ENCODE data around the gene MST1. TPM values are rescaled to one million over a fixed set of nuclear protein-coding genes. Genes with fewer than 3 reads are reported as not detected.
A peak's percentile ranks its signal among the peaks of the same experiment; 100 is the strongest.

Gene MST1
- total RNA-seq, 1 donor from 2014 or later: 10.8 TPM

- intact Hi-C loops (cut with DNase I): loop anchor here (5.0 kb wide), 2 partner anchors 129 to 394 kb away; partner anchors contain the start of gene C3orf62
These were observed 17.7 kb downstream of the MST1 start for GRCh38 chr3:49671291-49672288.

GRCh38 chr3:49670940-49671290 lies 18.4 kb downstream of the MST1 start:
- H3K27ac ChIP-seq: no peak overlapping the region
- H3K4me3 ChIP-seq: no peak overlapping the region
- H3K4me1 ChIP-seq: peaks cover 24% of the 10 kb centered on the region
- DNase-seq (ENCODE audit: extremely low spot score in 2 of 2): no peak
- TF ChIP-seq POLR2AphosphoS5 (IDR thresholded peaks at IDR 0.05; ENCODE audit: insufficient read depth in 1 of 2, low read depth in 1 of 2): no peak
- no peak for TF ChIP-seq CTCF (IDR thresholded peaks at IDR 0.05)
- TF ChIP-seq POLR2A (IDR thresholded peaks at IDR 0.05): no peak
- intact Hi-C loops (cut with DNase I): loop anchor here (5.0 kb wide), 2 partner anchors 129 to 394 kb away; partner anchors contain the start of gene C3orf62
- H3K9me3 ChIP-seq: no peaks in the 10 kb centered on the region
- no peaks in the 10 kb centered on the region for H3K27me3 ChIP-seq
- peaks cover 0 to 4% of the 10 kb centered on the region in 2 donors for H3K36me3 ChIP-seq

More at GRCh38 chr3:49671291-49672288, 17.7 kb downstream of the MST1 start:
- TF ChIP-seq POLR2AphosphoS5 (IDR thresholded peaks at IDR 0.05; ENCODE audit: insufficient read depth in 1 of 2, low read depth in 1 of 2) (no peak), POLR2A (IDR thresholded peaks at IDR 0.05) (no peak), CTCF (IDR thresholded peaks at IDR 0.05) (peak in 2 of 3 experiments; percentile 70 to 80)
- peaks cover 0 to 11% of the 10 kb centered on the region in 2 donors for H3K36me3 ChIP-seq
- peaks cover 24% of the 10 kb centered on the region for H3K4me1 ChIP-seq
- H3K27me3 ChIP-seq: no peaks in the 10 kb centered on the region
- no peak overlapping the region for H3K4me3 ChIP-seq
- no peaks in the 10 kb centered on the region for H3K9me3 ChIP-seq
- no peak for DNase-seq (ENCODE audit: extremely low spot score in 2 of 2)
- H3K27ac ChIP-seq: no peak overlapping the region

GRCh38 chr3:49669352-49669751 lies 19.9 kb downstream of the MST1 start:
- DNase-seq (ENCODE audit: extremely low spot score in 2 of 2): no peak
- Histone ChIP-seq H3K27ac (no peak overlapping the region), H3K27me3 (no peaks in the 10 kb centered on the region), H3K9me3 (no peaks in the 10 kb centered on the region), H3K4me3 (no peak overlapping the region), H3K4me1 (peaks cover 9% of the 10 kb centered on the region), H3K36me3 (no peaks in the 10 kb centered on the region)
- TF ChIP-seq POLR2A (IDR thresholded peaks at IDR 0.05) (no peak), CTCF (IDR thresholded peaks at IDR 0.05) (no peak), POLR2AphosphoS5 (IDR thresholded peaks at IDR 0.05; ENCODE audit: insufficient read depth in 1 of 2, low read depth in 1 of 2) (no peak)
- intact Hi-C loops (cut with DNase I): no loop called here

- Histone ChIP-seq H3K36me3 (no peaks in the 10 kb centered on the region), H3K4me1 (peaks cover 8% of the 10 kb centered on the region), H3K27me3 (no peaks in the 10 kb centered on the region), H3K27ac (no peak overlapping the region), H3K9me3 (no peaks in the 10 kb centered on the region), H3K4me3 (no peak overlapping the region)
- no peak for DNase-seq (ENCODE audit: extremely low spot score in 2 of 2)
- TF ChIP-seq POLR2AphosphoS5 (IDR thresholded peaks at IDR 0.05; ENCODE audit: insufficient read depth in 1 of 2, low read depth in 1 of 2) (no peak), CTCF (IDR thresholded peaks at IDR 0.05) (no peak), POLR2A (IDR thresholded peaks at IDR 0.05) (no peak)
- intact Hi-C loops (cut with DNase I): no loop called here
These were observed 20.4 kb downstream of the MST1 start for GRCh38 chr3:49668861-49669260.

- Histone ChIP-seq H3K4me3 (no peak overlapping the region), H3K9me3 (no peaks in the 10 kb centered on the region), H3K36me3 (no peaks in the 10 kb centered on the region), H3K4me1 (peaks cover 4% of the 10 kb centered on the region), H3K27me3 (no peaks in the 10 kb centered on the region), H3K27ac (no peak overlapping the region)
- TF ChIP-seq CTCF (IDR thresholded peaks at IDR 0.05) (no peak), POLR2A (IDR thresholded peaks at IDR 0.05) (no peak), POLR2AphosphoS5 (IDR thresholded peaks at IDR 0.05; ENCODE audit: insufficient read depth in 1 of 2, low read depth in 1 of 2) (no peak)
- no peak for DNase-seq (ENCODE audit: extremely low spot score in 2 of 2)
- intact Hi-C loops (cut with DNase I): no loop called here
These were observed 20.9 kb downstream of the MST1 start for GRCh38 chr3:49668414-49668797.
